GM23338 (cell line): ENCODE results near the gene CIPC. TPM values are rescaled to one million over a fixed set of nuclear protein-coding genes. Genes with fewer than 3 reads are reported as not detected.
A peak's percentile ranks its signal among the peaks of the same experiment; 100 is the strongest.

ENCODE experiments used
- ATAC-seq: fragments of 200-7000 bp; cut with Tn5 transposase; 3 replicates; pipeline ENCODE4 v1.9.1; 2020
- DNase-seq: peaks from one replicate; pipeline ENCODE4 v3.0.0-alpha.2; 2015; ENCODE audit warnings: low spot score
- H2AFZ ChIP-seq: fragments of 200-600 bp; sonication (generic); 2 replicates; pipeline ENCODE4 v1.8.0; 2016; ENCODE audit warnings: antibody characterized with exemption, mild to moderate bottlenecking, moderate library complexity
- H3F3A ChIP-seq: fragments of 200-600 bp; sonication (generic); replicated peaks from 2 replicates; pipeline ENCODE4 v1.8.0; 2017; ENCODE audit warnings: antibody characterized with exemption, mixed run types, low read depth
- H3K27ac ChIP-seq: fragments of 200-600 bp; sonication (generic); 2 replicates; pipeline ENCODE4 v1.6.1; 2016; ENCODE audit warnings: low read depth
- H3K27me3 ChIP-seq: fragments of 200-600 bp; sonication (generic); 2 replicates; pipeline ENCODE4 v1.8.0; 2016; ENCODE audit warnings: mild to moderate bottlenecking, mixed run types, moderate library complexity; ENCODE audit not compliant: insufficient read depth
- H3K36me3 ChIP-seq: fragments of 200-600 bp; sonication (generic); 2 replicates; pipeline ENCODE4 v1.8.0; 2016; ENCODE audit warnings: mild to moderate bottlenecking; ENCODE audit not compliant: insufficient read depth
- H3K4me1 ChIP-seq: fragments of 200-600 bp; sonication (generic); 2 replicates; pipeline ENCODE4 v1.8.0; 2016; ENCODE audit warnings: mild to moderate bottlenecking, moderate library complexity; ENCODE audit not compliant: insufficient read depth
- H3K4me2 ChIP-seq: fragments of 200-600 bp; sonication (generic); 2 replicates; pipeline ENCODE4 v1.7.1; 2017; ENCODE audit warnings: mixed run types
- H3K4me3 ChIP-seq: fragments of 200-600 bp; sonication (generic); 2 replicates; pipeline ENCODE4 v1.6.1; 2016; ENCODE audit warnings: mixed run types
- H3K79me2 ChIP-seq: fragments of 200-600 bp; sonication (generic); replicated peaks from 2 replicates; pipeline ENCODE4 v1.8.0; 2017; ENCODE audit warnings: mild to moderate bottlenecking; ENCODE audit not compliant: insufficient read depth
- H3K9me2 ChIP-seq: fragments of 200-600 bp; sonication (generic); 2 replicates; pipeline ENCODE4 v1.8.0; 2017; ENCODE audit not compliant: insufficient read depth
- H4K20me1 ChIP-seq: fragments of 200-600 bp; sonication (generic); replicated peaks from 2 replicates; pipeline ENCODE4 v1.8.0; 2017; ENCODE audit warnings: mild to moderate bottlenecking; ENCODE audit not compliant: insufficient read depth
- H3K27ac Mint-ChIP-seq: 2 replicates; pipeline ENCODE4 v1.8.0; 2020; ENCODE audit warnings: inconsistent platforms, mild to moderate bottlenecking, moderate library complexity, mixed read lengths
- H3K27me3 Mint-ChIP-seq: 3 replicates; pipeline ENCODE4 v1.8.0; 2022; ENCODE audit warnings: low read depth, mild to moderate bottlenecking, moderate library complexity, mixed read lengths, inconsistent platforms; ENCODE audit not compliant: insufficient read depth, poor library complexity
- H3K36me3 Mint-ChIP-seq: 3 replicates; pipeline ENCODE4 v1.8.0; 2021; ENCODE audit warnings: low read depth, mild to moderate bottlenecking, inconsistent platforms, moderate library complexity, mixed read lengths
- H3K4me1 Mint-ChIP-seq: 3 replicates; pipeline ENCODE4 v1.8.0; 2020; ENCODE audit warnings: mild to moderate bottlenecking, inconsistent platforms, mixed read lengths
- H3K4me3 Mint-ChIP-seq: 3 replicates; pipeline ENCODE4 v1.8.0; 2021; ENCODE audit warnings: moderate library complexity, mild to moderate bottlenecking, inconsistent platforms, mixed read lengths
- H3K9me3 Mint-ChIP-seq: 3 replicates; pipeline ENCODE4 v1.8.0; 2020; ENCODE audit warnings: moderate library complexity, mild to moderate bottlenecking, inconsistent platforms, mixed read lengths
- CREB1 ChIP-seq: fragments of 250-450 bp; sonication (Bioruptor Pico); IDR thresholded peaks from 2 replicates; pipeline ENCODE4 v1.5.0; 2020; ENCODE audit warnings: low read depth, mild to moderate bottlenecking, moderate library complexity
- CTCF ChIP-seq, 2 experiments: fragments of 200-600 bp in 1 of 2; sonication (generic) in 1 of 2; conservative IDR thresholded peaks; 2 replicates each; pipeline versions ENCODE4 v1.5.1 to v1.6.1; 2016 to 2017; ENCODE audit warnings: antibody characterized with exemption in 2 of 2, low read depth in 2 of 2, mild to moderate bottlenecking in 2 of 2, moderate library complexity in 1 of 2
- ETS1 ChIP-seq: IDR thresholded peaks from 2 replicates; pipeline ENCODE4 v1.6.1; 2016; ENCODE audit warnings: antibody characterized with exemption
- EZH2phosphoT487 ChIP-seq: fragments of 200-600 bp; sonication (generic); IDR thresholded peaks from one replicate; pipeline ENCODE4 v1.8.1; 2018; ENCODE audit warnings: antibody characterized with exemption; ENCODE audit not compliant: unreplicated experiment
- JUNB ChIP-seq: IDR thresholded peaks from one replicate; pipeline ENCODE4 v1.6.1; 2016; ENCODE audit warnings: antibody characterized with exemption; ENCODE audit not compliant: unreplicated experiment
- NANOG ChIP-seq: IDR thresholded peaks from 2 replicates; pipeline ENCODE4 v1.6.1; 2016; ENCODE audit warnings: antibody characterized with exemption, borderline replicate concordance
- POLR2AphosphoS5 ChIP-seq: IDR thresholded peaks from 2 replicates; pipeline ENCODE4 v1.6.1; 2016; ENCODE audit warnings: antibody characterized with exemption, low read depth
- REST ChIP-seq: IDR thresholded peaks from one replicate; pipeline ENCODE4 v1.6.1; 2018; ENCODE audit warnings: antibody characterized with exemption; ENCODE audit not compliant: unreplicated experiment
- STAT1 ChIP-seq: IDR thresholded peaks from one replicate; pipeline ENCODE4 v1.6.1; 2016; ENCODE audit warnings: antibody characterized with exemption; ENCODE audit not compliant: unreplicated experiment
- ZNF114 ChIP-seq: fragments of 250-450 bp; sonication (Bioruptor Pico); IDR thresholded peaks from 2 replicates; pipeline ENCODE4 v1.5.0; 2020; ENCODE audit warnings: mild to moderate bottlenecking, moderate library complexity
- ZNF331 ChIP-seq: fragments of 250-450 bp; sonication (Bioruptor Pico); IDR thresholded peaks from 2 replicates; pipeline ENCODE4 v1.5.0; 2020; ENCODE audit warnings: low read depth, mild to moderate bottlenecking, moderate library complexity
- polyA plus RNA-seq: library from polyadenylated mRNA; unstranded; fragments of >200 nt; fragmentation: Nextera tagmentation; extraction: Ambion mirVana; gene quantifications from 2 replicates; pipeline ENCODE4 v1.2.1, GENCODE V29; 2016
- total RNA-seq: library from RNA; depleted of rRNA; stranded (reverse); fragments of >200 nt; shearing (Covaris generic); gene quantifications from 2 replicates; pipeline ENCODE4 v1.2.3, GENCODE V29; 2014

The CIPC gene
- total and polyA plus RNA-seq, 2 experiments from 2014 or later, result 8.1 to 36.9 TPM

- H2AFZ ChIP-seq, result peak overlapping the region; percentile 87; the same call in 1 of the 2 replicates
- peak in 1 of 2 experiments; percentile 19; a peak in 1 of 4 replicates for TF ChIP-seq CTCF (conservative IDR thresholded peaks at IDR 0.05; ENCODE audit: low read depth in 2 of 2)
- TF ChIP-seq REST, result no peak
- no peak for TF ChIP-seq CREB1 (CRISPR knock-in tag)
- peaks cover 9% of the 10 kb centered on the region for H3K27me3 Mint-ChIP-seq
- no peaks in the 10 kb centered on the region for H3K9me2 ChIP-seq
- no peak overlapping the region for H3K4me3 ChIP-seq
- 0 out of 3 replicates have a peak, but pooled peaks cover 3% of the 10 kb centered on the region for H3K9me3 Mint-ChIP-seq
- peak; percentile 43 for ATAC-seq
- no peak overlapping the region for H3K4me3 Mint-ChIP-seq
- no peaks in the 10 kb centered on the region for H3K36me3 Mint-ChIP-seq
- H3K4me1 ChIP-seq, result peaks cover 21% of the 10 kb centered on the region
- no peaks in the 10 kb centered on the region for H4K20me1 ChIP-seq
- no peaks in the 10 kb centered on the region; the same call in 1 of the 2 replicates for H3F3A ChIP-seq
- peak overlapping the region; percentile 49; the same call in 1 of the 2 replicates for H3K4me2 ChIP-seq
- no peak overlapping the region for H3K27ac Mint-ChIP-seq
- peak overlapping the region; percentile 82; the same call in 1 of the 2 replicates for H3K27ac ChIP-seq
- no peaks in the 10 kb centered on the region for H3K36me3 ChIP-seq
- H3K79me2 ChIP-seq, result no peaks in the 10 kb centered on the region
- no peak for DNase-seq
- no peaks in the 10 kb centered on the region for H3K27me3 ChIP-seq
- peaks cover 18% of the 10 kb centered on the region; the same call in 2 of the 3 replicates for H3K4me1 Mint-ChIP-seq
These were observed 21.0 kb upstream of the CIPC start for GRCh38 chr14:77077040-77077439.

GRCh38 chr14:77082356-77082755, 15.7 kb upstream of the CIPC start:
- no peak overlapping the region for H3K4me3 ChIP-seq
- H3K4me3 Mint-ChIP-seq, result no peak overlapping the region
- H3K79me2 ChIP-seq, result no peaks in the 10 kb centered on the region
- no peaks in the 10 kb centered on the region for H3K27me3 ChIP-seq
- DNase-seq (no peak), ATAC-seq (no peak)
- H3K9me3 Mint-ChIP-seq, result 0 out of 3 replicates have a peak, but pooled peaks cover 3% of the 10 kb centered on the region
- no peaks in the 10 kb centered on the region for H3K36me3 ChIP-seq
- no peak overlapping the region for H2AFZ ChIP-seq
- peaks cover 22% of the 10 kb centered on the region for H3K4me1 Mint-ChIP-seq
- H3F3A ChIP-seq, result no peaks in the 10 kb centered on the region; the same call in 1 of the 2 replicates
- H3K27ac Mint-ChIP-seq, result no peak overlapping the region
- no peak overlapping the region for H3K4me2 ChIP-seq
- H3K27ac ChIP-seq, result no peak overlapping the region
- no peaks in the 10 kb centered on the region for H3K9me2 ChIP-seq
- H4K20me1 ChIP-seq, result no peaks in the 10 kb centered on the region
- H3K36me3 Mint-ChIP-seq, result no peaks in the 10 kb centered on the region
- no peaks in the 10 kb centered on the region for H3K27me3 Mint-ChIP-seq
- peaks cover 6% of the 10 kb centered on the region; the same call in 1 of the 2 replicates for H3K4me1 ChIP-seq
- TF ChIP-seq NANOG (no peak), ETS1 (no peak), POLR2AphosphoS5 (no peak), ZNF331 (CRISPR knock-in tag) (no peak), CTCF (conservative IDR thresholded peaks at IDR 0.05; ENCODE audit: low read depth in 2 of 2) (no peak), ZNF114 (CRISPR knock-in tag) (no peak), JUNB (no peak), CREB1 (CRISPR knock-in tag) (no peak), EZH2phosphoT487 (no peak), STAT1 (no peak), REST (no peak)
